K562 (cell line): ENCODE data around the gene BMPER. TPM values are rescaled to one million over a fixed set of nuclear protein-coding genes. Genes with fewer than 3 reads are reported as not detected.

ENCODE experiments used
- ATAC-seq: fragments of 200-7000 bp; cut with Tn5 transposase; 3 replicates; pipeline ENCODE4 v1.9.1; 2020; ENCODE audit warnings: moderate library complexity
- BruUV-seq: library from RNA; stranded (reverse); fragments of 400-500 nt; replicated peaks from 2 replicates; lab custom pipeline; 2021; lab: Mats Ljungman, UMichigan
- CTCF ChIA-PET: fragments of 300-600 bp; formaldehyde crosslinking; extraction: SDS; loops from one replicate; lab custom pipeline; 2021; ENCODE audit warnings: low intra/inter-chr PET ratio; lab: Yijun Ruan, JAX
- POLR2A ChIA-PET: fragments of 300-600, 350-650 bp; sonication (Branson Sonifier 250); formaldehyde crosslinking; extraction: SDS; loops from one replicate; lab custom pipeline; 2021; ENCODE audit warnings: antibody characterized with exemption, inconsistent platforms; lab: Yijun Ruan, JAX
- DNase-seq, 4 experiments: peaks; one replicate each; pipeline versions ENCODE4 v3.0.0 to v3.0.0-alpha.2; 2011 to 2018; ENCODE audit warnings: low spot score in 3 of 4, mixed read lengths in 3 of 4; ENCODE audit errors: extremely low read depth in 1 of 4
- FAIRE-seq: peaks from 2 replicates; lab custom pipeline; 2011; peaks lifted over from hg19 to GRCh38; lab: Jason Lieb, UNC
- H2AFZ ChIP-seq: 2 replicates; pipeline ENCODE4 v1.6.0; 2011; ENCODE audit warnings: low read depth, low read length, control low read depth, inconsistent platforms
- H3K27ac ChIP-seq: fragments of 200-600 bp; 3 replicates; pipeline ENCODE4 v1.8.0; 2011; ENCODE audit warnings: low read depth, mild to moderate bottlenecking, control low read depth, inconsistent platforms, low read length, moderate library complexity, mixed read lengths; ENCODE audit errors: extremely low read depth
- H3K27me3 ChIP-seq, 2 experiments: fragments of 300-600 bp in 1 of 2; 2 replicates in 1 of 2; 3 replicates in 1 of 2; pipeline versions ENCODE4 v1.6.0 to v1.8.0; 2011; ENCODE audit warnings: inconsistent platforms in 2 of 2, low read length in 2 of 2, mild to moderate bottlenecking in 1 of 2, mixed read lengths in 1 of 2, moderate library complexity in 1 of 2; ENCODE audit not compliant: control insufficient read depth in 2 of 2, insufficient read depth in 2 of 2
- H3K36me3 ChIP-seq: fragments of 300-600 bp; 3 replicates; pipeline ENCODE4 v1.8.0; 2011; ENCODE audit warnings: mild to moderate bottlenecking, low read length, inconsistent platforms; ENCODE audit not compliant: control insufficient read depth, insufficient read depth
- H3K4me1 ChIP-seq, 2 experiments: fragments of 200-600 bp in 1 of 2; replicated peaks in 1 of 2; 2 replicates in 1 of 2; 3 replicates in 1 of 2; pipeline versions ENCODE4 v1.5.1 to v1.8.0; 2011; ENCODE audit warnings: inconsistent platforms in 2 of 2, low read length in 2 of 2, mild to moderate bottlenecking in 1 of 2, mixed read lengths in 1 of 2, moderate library complexity in 1 of 2; ENCODE audit not compliant: control insufficient read depth in 2 of 2, insufficient read depth in 2 of 2
- H3K4me2 ChIP-seq: 2 replicates; pipeline ENCODE4 v1.6.1; 2011; ENCODE audit warnings: low read length, control low read depth, inconsistent platforms, mixed read lengths; ENCODE audit not compliant: insufficient read depth
- H3K4me3 ChIP-seq: fragments of 200-600 bp; sonication (generic), shearing (Covaris generic); 2 replicates; pipeline ENCODE4 v1.5.1; 2016; ENCODE audit warnings: control low read depth, inconsistent platforms
- H3K79me2 ChIP-seq: fragments of 200-600 bp; 3 replicates; pipeline ENCODE4 v1.8.0; 2011; ENCODE audit warnings: low read length, inconsistent platforms; ENCODE audit not compliant: control insufficient read depth, insufficient read depth
- H3K9ac ChIP-seq, 2 experiments: 2 replicates each; pipeline versions ENCODE4 v1.6.0 to v1.6.1; 2011; ENCODE audit warnings: low read depth in 2 of 2, low read length in 2 of 2, control low read depth in 1 of 2, inconsistent platforms in 1 of 2, mild to moderate bottlenecking in 1 of 2, mixed read lengths in 1 of 2; ENCODE audit not compliant: insufficient read depth in 1 of 2
- H3K9me1 ChIP-seq: one replicate; pipeline ENCODE4 v1.6.0; 2011; ENCODE audit warnings: inconsistent platforms, mild to moderate bottlenecking, low read length, moderate library complexity; ENCODE audit not compliant: control insufficient read depth, insufficient read depth
- H3K9me3 ChIP-seq: replicated peaks from 2 replicates; pipeline ENCODE4 v1.5.1; 2011; ENCODE audit warnings: low read depth, low read length, inconsistent platforms; ENCODE audit not compliant: control insufficient read depth, insufficient read depth
- H4K20me1 ChIP-seq: replicated peaks from 2 replicates; pipeline ENCODE4 v1.6.1; 2011; ENCODE audit warnings: low read length, inconsistent platforms, mixed read lengths; ENCODE audit not compliant: control insufficient read depth, insufficient read depth
- ARID3B ChIP-seq: fragments of 250-450 bp; sonication (Bioruptor Pico); IDR thresholded peaks from 2 replicates; pipeline ENCODE4 v1.4.0; 2020; ENCODE audit warnings: borderline replicate concordance
- CBX1 ChIP-seq: sonication (generic); IDR thresholded peaks from 2 replicates; pipeline ENCODE4 v1.6.1; 2016; ENCODE audit warnings: antibody characterized with exemption, low read depth, mild to moderate bottlenecking
- ELF1 ChIP-seq: fragments of 200-800 bp; sonication (Bioruptor generic); IDR thresholded peaks from 2 replicates; pipeline ENCODE4 v1.6.1; 2016; ENCODE audit warnings: missing genetic modification characterization, missing compliant biosample characterization
- HES1 ChIP-seq: fragments of 450-650 bp; IDR thresholded peaks from 2 replicates; pipeline ENCODE4 v1.6.1; 2016; ENCODE audit warnings: low read depth, mild to moderate bottlenecking, moderate library complexity
- HNRNPUL1 ChIP-seq: fragments of 200-400 bp; formaldehyde crosslinking; IDR thresholded peaks from 2 replicates; pipeline ENCODE4 v1.6.1; 2017; ENCODE audit warnings: low read length
- LCOR ChIP-seq: sonication (generic); formaldehyde crosslinking; IDR thresholded peaks from 2 replicates; pipeline ENCODE4 v1.8.0; 2022; ENCODE audit warnings: mild to moderate bottlenecking, missing genetic modification reagents
- MCM3 ChIP-seq: fragments of 450-650 bp; IDR thresholded peaks from 2 replicates; pipeline ENCODE4 v1.6.1; 2016
- NKRF ChIP-seq: fragments of 450-650 bp; IDR thresholded peaks from 2 replicates; pipeline ENCODE4 v1.6.1; 2016; ENCODE audit warnings: borderline replicate concordance
- POLR2A ChIP-seq: fragments of 450-650 bp; conservative IDR thresholded peaks from 2 replicates; pipeline ENCODE4 v1.6.1; 2016
- POLR2G ChIP-seq: fragments of 200-400 bp; formaldehyde crosslinking; IDR thresholded peaks from 2 replicates; pipeline ENCODE4 v1.6.1; 2017; ENCODE audit warnings: low read depth, mild to moderate bottlenecking, antibody characterized with exemption, low read length, moderate library complexity
- SMAD2 ChIP-seq: fragments of 150-350 bp; IDR thresholded peaks from 2 replicates; pipeline ENCODE4 v1.6.1; 2014; ENCODE audit warnings: low read depth, mild to moderate bottlenecking, low read length
- TCF3 ChIP-seq: sonication (generic); formaldehyde crosslinking; IDR thresholded peaks from 2 replicates; pipeline ENCODE4 v1.4.0; 2020; ENCODE audit warnings: mild to moderate bottlenecking, missing genetic modification reagents
- XRCC4 ChIP-seq: IDR thresholded peaks from one replicate; pipeline ENCODE4 v1.6.1; 2011; ENCODE audit not compliant: insufficient read depth, insufficient read length; ENCODE audit errors: extremely low read depth
- ZBTB26 ChIP-seq: fragments of 450-650 bp; formaldehyde crosslinking; IDR thresholded peaks from 2 replicates; pipeline ENCODE4 v1.4.0; 2022; ENCODE audit warnings: missing genetic modification characterization
- ZKSCAN8 ChIP-seq: fragments of 200-800 bp; sonication (Bioruptor generic); IDR thresholded peaks from 2 replicates; pipeline ENCODE4 v1.6.1; 2016; ENCODE audit warnings: missing genetic modification characterization, missing compliant biosample characterization
- ZNF282 ChIP-seq: sonication (generic); formaldehyde crosslinking; IDR thresholded peaks from 2 replicates; pipeline ENCODE4 v1.8.1; 2023; ENCODE audit warnings: missing genetic modification reagents
- ZNF512 ChIP-seq: IDR thresholded peaks from 2 replicates; pipeline ENCODE4 v1.6.1; 2016; ENCODE audit warnings: missing genetic modification characterization, missing compliant biosample characterization
- in situ Hi-C: fragments of 300-500 bp; cut with MboI; formaldehyde crosslinking; loops from 4 replicates; pipeline ENCODE4 v1.15.0; 2018; ENCODE audit warnings: inconsistent platforms, mixed read lengths
- intact Hi-C: fragments of 100-400 bp; cut with micrococcal nuclease; formaldehyde crosslinking; loops from 2 replicates; pipeline ENCODE4 v1.14.2; 2022
- polyA plus RNA-seq, 8 experiments: library from polyadenylated mRNA; depleted of rRNA in 4 of 8; stranded (reverse) in 5 of 8; unstranded in 3 of 8; fragments of >200 nt; fragmentation: Nextera tagmentation in 2 of 8; fragmentation: Illumina TruSeq in 1 of 8; extraction: Ambion mirVana in 2 of 8; extraction: Trizol in 1 of 8; gene quantifications; 2 replicates each; pipeline versions ENCODE4 v1.2.1 to v1.2.3, GENCODE V29; 2011 to 2014; ENCODE audit warnings: inconsistent platforms in 1 of 8, missing spikeins in 1 of 8
- total RNA-seq, 7 experiments: library from RNA; depleted of rRNA in 6 of 7; stranded (reverse); fragments of >200 nt in 6 of 7; fragmentation: Illumina TruSeq in 2 of 7; extraction: Trizol in 2 of 7; gene quantifications; 2 replicates each; pipeline versions ENCODE4 v1.2.1 to v1.2.3, GENCODE V29; 2011 to 2021; ENCODE audit warnings: low replicate concordance in 1 of 7

BMPER gene
- total and polyA plus RNA-seq, 9 of the 15 experiments (the other 6 are each of a cell fraction or from before 2014, with no cell fraction given) = not detected

- no peak for ATAC-seq
- CTCF ChIA-PET = no interaction called here
Observed at GRCh38 chr7:33900501-33900900, 4.8 kb upstream of the BMPER start.

More at GRCh38 chr7:33900501-33900900, 4.8 kb upstream of the BMPER start:
- Histone ChIP-seq H3K9me1 (no peaks in the 10 kb centered on the region), H3K27me3 (peaks cover 0 to 14% of the 10 kb centered on the region in 2 experiments; a peak in 2 of 5 replicates), H3K27ac (no peak overlapping the region), H4K20me1 (no peaks in the 10 kb centered on the region; the same call in 1 of the 2 replicates), H2AFZ (no peak overlapping the region), H3K4me3 (no peak overlapping the region), H3K4me2 (no peak overlapping the region), H3K9ac (no peak overlapping the region), H3K79me2 (no peaks in the 10 kb centered on the region), H3K9me3 (no peaks in the 10 kb centered on the region), H3K4me1 (peaks cover 0 to 10% of the 10 kb centered on the region in 2 experiments; a peak in 2 of 5 replicates), H3K36me3 (no peaks in the 10 kb centered on the region)
- intact Hi-C loops (no loop called here), in situ Hi-C loops (no loop called here)
- FAIRE-seq (no peak), DNase-seq (no peak)
- POLR2A ChIA-PET = interaction anchor here (0.5 kb wide), 1 partner anchor 207 kb away, joined by 4 read pairs; no protein-coding TSS in a partner anchor
- TF ChIP-seq XRCC4 (no peak), ZNF282 (CRISPR knock-in tag) (no peak), ELF1 (no peak), ZBTB26 (CRISPR knock-in tag) (no peak), POLR2G (no peak), HES1 (no peak), POLR2A (no peak), NKRF (no peak), ARID3B (CRISPR knock-in tag) (no peak), CBX1 (no peak), TCF3 (CRISPR knock-in tag) (no peak), LCOR (CRISPR knock-in tag) (no peak), MCM3 (no peak), ZNF512 (tag) (no peak), HNRNPUL1 (no peak), SMAD2 (no peak), ZKSCAN8 (CRISPR knock-in tag) (no peak)
- no TSS peak for BruUV-seq
